HepG2 (cell line): ENCODE measurements around the gene EVC. TPM values are rescaled to one million over a fixed set of nuclear protein-coding genes. Genes with fewer than 3 reads are reported as not detected.

ENCODE experiments used
- ATAC-seq: fragments of 200-7000 bp; cut with Tn5 transposase; 3 replicates; pipeline ENCODE4 v1.9.1; 2020; ENCODE audit warnings: mild to moderate bottlenecking, moderate library complexity
- BruUV-seq: library from RNA; stranded (reverse); fragments of 400-500 nt; replicated peaks from 2 replicates; lab custom pipeline; 2021; lab: Mats Ljungman, UMichigan
- CTCF ChIA-PET: fragments of 300-600 bp; formaldehyde crosslinking; extraction: SDS; loops from one replicate; lab custom pipeline; 2021; ENCODE audit warnings: low total read pairs, inconsistent platforms, low intra/inter-chr PET ratio; lab: Yijun Ruan, JAX
- POLR2A ChIA-PET: fragments of 350-600 bp; sonication (Branson Sonifier 250); formaldehyde crosslinking; loops from one replicate; lab custom pipeline; 2020; ENCODE audit warnings: antibody characterized with exemption, inconsistent platforms; lab: Yijun Ruan, JAX
- DNase-seq: peaks from one replicate; pipeline ENCODE4 v3.0.0-alpha.2; 2015; ENCODE audit warnings: low spot score
- FAIRE-seq: peaks from 3 replicates; lab custom pipeline; 2011; peaks lifted over from hg19 to GRCh38; lab: Jason Lieb, UNC
- H2AFZ ChIP-seq: one replicate; pipeline ENCODE4 v1.6.1; 2011; ENCODE audit warnings: low read length, inconsistent platforms
- H3K27ac ChIP-seq: fragments of 300-600 bp; 3 replicates; pipeline ENCODE4 v1.8.0; 2011; ENCODE audit warnings: mixed run types, mild to moderate bottlenecking, mixed read lengths, low read length, inconsistent platforms; ENCODE audit not compliant: insufficient read depth; ENCODE audit errors: extremely low read length
- H3K27me3 ChIP-seq, 2 experiments: fragments of 200-600 bp in 1 of 2; 2 replicates in 1 of 2; 3 replicates in 1 of 2; pipeline versions ENCODE4 v1.6.0 to v1.8.0; 2011; ENCODE audit warnings: low read length in 2 of 2, mild to moderate bottlenecking in 2 of 2, moderate library complexity in 2 of 2, inconsistent platforms in 1 of 2; ENCODE audit not compliant: insufficient read depth in 2 of 2, control insufficient read depth in 1 of 2
- H3K36me3 ChIP-seq, 2 experiments: fragments of 200-600 bp in 1 of 2; replicated peaks in 1 of 2; 2 replicates in 1 of 2; 3 replicates in 1 of 2; pipeline versions ENCODE4 v1.5.1 to v1.8.0; 2011; ENCODE audit warnings: low read length in 2 of 2, inconsistent platforms in 1 of 2; ENCODE audit not compliant: insufficient read depth in 2 of 2, control insufficient read depth in 1 of 2
- H3K4me1 ChIP-seq: 2 replicates; pipeline ENCODE4 v1.5.1; 2012; ENCODE audit warnings: low read length, inconsistent platforms; ENCODE audit not compliant: insufficient read depth
- H3K4me2 ChIP-seq: 2 replicates; pipeline ENCODE4 v1.6.0; 2011; ENCODE audit warnings: low read depth, low read length, inconsistent platforms
- H3K4me3 ChIP-seq, 3 experiments: fragments of 200-600 bp in 1 of 3; sonication (generic), shearing (Covaris generic) in 1 of 3; replicated peaks in 1 of 3; 2 replicates each; pipeline ENCODE4 v1.5.1; 2011 to 2016; ENCODE audit warnings: low read length in 3 of 3, inconsistent platforms in 2 of 3, low read depth in 2 of 3, mild to moderate bottlenecking in 2 of 3, control low read depth in 1 of 3, mixed read lengths in 1 of 3; ENCODE audit not compliant: insufficient read depth in 1 of 3
- H3K79me2 ChIP-seq: one replicate; pipeline ENCODE4 v1.6.1; 2011; ENCODE audit warnings: low read length, inconsistent platforms; ENCODE audit not compliant: insufficient read depth
- H3K9ac ChIP-seq: 2 replicates; pipeline ENCODE4 v1.6.0; 2011; ENCODE audit warnings: mild to moderate bottlenecking, low read depth, low read length, inconsistent platforms; ENCODE audit not compliant: insufficient read depth
- H3K9me3 ChIP-seq: 2 replicates; pipeline ENCODE4 v1.5.1; 2012; ENCODE audit warnings: mild to moderate bottlenecking, low read length
- H4K20me1 ChIP-seq: 2 replicates; pipeline ENCODE4 v1.6.0; 2011; ENCODE audit warnings: inconsistent platforms, mild to moderate bottlenecking, low read length, moderate library complexity; ENCODE audit not compliant: insufficient read depth
- EEA1 ChIP-seq: sonication (generic); formaldehyde crosslinking; IDR thresholded peaks from 2 replicates; pipeline ENCODE4 v1.5.1; 2020; ENCODE audit warnings: mild to moderate bottlenecking, missing genetic modification reagents, borderline replicate concordance
- JUN ChIP-seq: sonication (generic); formaldehyde crosslinking; IDR thresholded peaks from 2 replicates; pipeline ENCODE4 v1.4.0; 2020; ENCODE audit warnings: mild to moderate bottlenecking, missing genetic modification reagents
- KDM6A ChIP-seq: IDR thresholded peaks from 2 replicates; pipeline ENCODE4 v1.6.1; 2016; ENCODE audit warnings: low read depth
- MAF1 ChIP-seq: sonication (generic); formaldehyde crosslinking; IDR thresholded peaks from 2 replicates; pipeline ENCODE4 v1.5.0; 2020; ENCODE audit warnings: missing genetic modification reagents, borderline replicate concordance
- MXD4 ChIP-seq: IDR thresholded peaks from 2 replicates; pipeline ENCODE4 v1.6.1; 2016; ENCODE audit warnings: mild to moderate bottlenecking, missing biosample characterization, missing genetic modification reagents
- NKX3-1 ChIP-seq: sonication (generic); formaldehyde crosslinking; IDR thresholded peaks from 2 replicates; pipeline ENCODE4 v1.5.0; 2020; ENCODE audit warnings: missing genetic modification reagents
- RARA ChIP-seq: IDR thresholded peaks from 2 replicates; pipeline ENCODE4 v1.6.1; 2016; ENCODE audit warnings: missing genetic modification reagents, missing compliant biosample characterization
- RERE ChIP-seq: IDR thresholded peaks from 2 replicates; pipeline ENCODE4 v1.6.1; 2016; ENCODE audit warnings: low read depth, missing genetic modification reagents, missing compliant biosample characterization
- RNF2 ChIP-seq: fragments of 450-650 bp; conservative IDR thresholded peaks from 2 replicates; pipeline ENCODE4 v1.6.1; 2016; ENCODE audit warnings: low read depth
- SETDB1 ChIP-seq: sonication (generic); formaldehyde crosslinking; IDR thresholded peaks from 2 replicates; pipeline ENCODE4 v1.5.1; 2020; ENCODE audit warnings: missing genetic modification reagents, mild to moderate bottlenecking, borderline replicate concordance
- SP1 ChIP-seq, 2 experiments: fragments of 450-650 bp in 1 of 2; sonication (generic) in 1 of 2; formaldehyde crosslinking in 1 of 2; IDR thresholded peaks; 2 replicates each; pipeline versions ENCODE4 v1.4.0 to v1.6.1; 2016 to 2020; ENCODE audit warnings: missing genetic modification reagents in 1 of 2
- SP5 ChIP-seq: IDR thresholded peaks from 2 replicates; pipeline ENCODE4 v1.6.1; 2016; ENCODE audit warnings: low read depth, borderline replicate concordance
- ZNF180 ChIP-seq: sonication (generic); formaldehyde crosslinking; IDR thresholded peaks from 2 replicates; pipeline ENCODE4 v1.4.0; 2020; ENCODE audit warnings: low read depth, missing genetic modification reagents, borderline replicate concordance
- ZNF883 ChIP-seq: sonication (generic); formaldehyde crosslinking; IDR thresholded peaks from 2 replicates; pipeline ENCODE4 v1.5.1; 2020; ENCODE audit warnings: mild to moderate bottlenecking, missing genetic modification reagents; ENCODE audit errors: not compliant biosample characterization
- WGBS: methylation state at CpG from one replicate; pipeline ENCODE4 v1.1.6; 2017; ENCODE audit warnings: low lambda C conversion rate; 5-methylcytosine and 5-hydroxymethylcytosine counted together
- in situ Hi-C: cut with HindIII; loops from 2 replicates; pipeline ENCODE4 v1.10.0; 2017; ENCODE audit warnings: low pct_unique_long_range_greater_than_20kb; ENCODE audit not compliant: extremely low pct_ligation_motif_present
- intact Hi-C: fragments of 100-400 bp; cut with micrococcal nuclease; formaldehyde crosslinking; loops from one replicate; pipeline ENCODE4 v1.10.0; 2022; ENCODE audit not compliant: unreplicated experiment
- polyA plus RNA-seq, 8 experiments: library from polyadenylated mRNA; depleted of rRNA in 3 of 8; stranded (reverse) in 7 of 8; unstranded in 1 of 8; fragments of >200 nt; fragmentation: Illumina TruSeq in 4 of 8; extraction: Trizol in 4 of 8; gene quantifications; 2 replicates each; pipeline versions ENCODE4 v1.2.1 to v1.2.3, GENCODE V29; 2011 to 2016; ENCODE audit warnings: low read depth in 4 of 8, missing spikeins in 1 of 8, mixed read lengths in 1 of 8; ENCODE audit not compliant: insufficient read depth in 1 of 8
- total RNA-seq, 5 experiments: library from RNA; depleted of rRNA; stranded (reverse); fragments of >200 nt; fragmentation: Illumina TruSeq; extraction: Trizol; gene quantifications; 2 replicates each; pipeline ENCODE4 v1.2.3, GENCODE V29; 2016; ENCODE audit warnings: low read depth in 1 of 5

Gene EVC
- total and polyA plus RNA-seq, 2 of the 13 experiments (the other 11 are each of a cell fraction or from before 2014, with no cell fraction given): 3.1 to 4.9 TPM

- CTCF ChIA-PET: no interaction called here
- H4K20me1 ChIP-seq: no peaks in the 10 kb centered on the region
- intact Hi-C loops (no loop called here), in situ Hi-C loops (no loop called here)
- DNase-seq (no peak), ATAC-seq (no peak), FAIRE-seq (no peak)
- no peak overlapping the region for H3K27ac ChIP-seq
- peaks cover 3 to 18% of the 10 kb centered on the region in 2 experiments; a peak in 4 of 5 replicates for H3K27me3 ChIP-seq
- 45% methylated on average over 21 of the region's 30 CpGs for WGBS
- no peak overlapping the region for H2AFZ ChIP-seq
- H3K9ac ChIP-seq: no peak overlapping the region
- H3K9me3 ChIP-seq: no peaks in the 10 kb centered on the region
- TF ChIP-seq MAF1 (no peak), SP1 (IDR thresholded peaks at IDR 0.05) (no peak), SP1 (CRISPR knock-in tag; IDR thresholded peaks at IDR 0.05) (no peak), RNF2 (no peak), SETDB1 (no peak), ZNF883 (CRISPR knock-in tag) (no peak), EEA1 (CRISPR knock-in tag) (no peak)
- no peak overlapping the region for H3K4me2 ChIP-seq
- H3K4me1 ChIP-seq: no peaks in the 10 kb centered on the region
- no peaks in the 10 kb centered on the region for H3K36me3 ChIP-seq
- POLR2A ChIA-PET: no interaction called here
- no peak overlapping the region for H3K4me3 ChIP-seq
- H3K79me2 ChIP-seq: no peaks in the 10 kb centered on the region
- no TSS peak for BruUV-seq
These were observed 129.0 kb downstream of the EVC start for GRCh38 chr4:5839751-5840674.

DNA sequence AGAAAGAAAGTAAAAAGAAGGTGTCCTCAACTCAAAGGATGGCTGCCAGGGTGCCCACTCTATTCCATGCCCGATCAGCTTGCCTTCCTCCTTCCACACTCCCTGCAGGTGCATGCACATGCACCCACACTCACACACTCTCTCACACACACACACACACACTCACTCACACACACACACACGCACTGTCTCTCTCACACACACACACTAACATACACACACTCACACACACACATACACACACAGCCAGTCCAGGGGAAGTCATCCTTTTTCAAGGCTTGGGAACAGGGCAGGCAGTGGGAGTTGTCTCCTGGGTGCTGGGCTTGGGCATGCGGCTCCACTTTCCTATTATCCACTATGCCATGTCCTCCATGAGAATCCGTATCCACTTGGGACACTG, 131.5 kb downstream of the EVC start:
- Histone ChIP-seq H3K4me1 (no peaks in the 10 kb centered on the region), H3K79me2 (no peaks in the 10 kb centered on the region), H3K9me3 (no peaks in the 10 kb centered on the region), H2AFZ (no peak overlapping the region), H4K20me1 (no peaks in the 10 kb centered on the region), H3K27ac (no peak overlapping the region), H3K36me3 (no peaks in the 10 kb centered on the region), H3K4me3 (no peak overlapping the region), H3K4me2 (no peak overlapping the region), H3K9ac (no peak overlapping the region), H3K27me3 (peaks cover 3 to 23% of the 10 kb centered on the region in 2 experiments; a peak in 4 of 5 replicates)
- no peak for DNase-seq
- no peak for FAIRE-seq
- in situ Hi-C loops (no loop called here), intact Hi-C loops (no loop called here)
- 6% methylated on average over 4 of the region's 4 CpGs for WGBS
- no TSS peak for BruUV-seq
- ATAC-seq: no peak
- CTCF ChIA-PET: no interaction called here
- POLR2A ChIA-PET: no interaction called here
- TF ChIP-seq RERE (CRISPR knock-in tag): no peak
- TF ChIP-seq JUN (CRISPR knock-in tag): no peak
- TF ChIP-seq SP5: no peak
- no peak for TF ChIP-seq RARA
- no peak for TF ChIP-seq KDM6A (CRISPR knock-in tag)
- no peak for TF ChIP-seq MXD4 (CRISPR knock-in tag)
- no peak for TF ChIP-seq NKX3-1 (CRISPR knock-in tag)
- no peak for TF ChIP-seq ZNF180
